HEK293 (cell line): ENCODE results near the gene RILPL2.
A peak's percentile ranks its signal among the peaks of the same experiment; 100 is the strongest.

ENCODE experiments used
- HOXA7 ChIP-seq: sonication (generic); formaldehyde crosslinking; IDR thresholded peaks from 2 replicates; pipeline ENCODE4 v1.8.1; 2022; ENCODE audit warnings: missing genetic modification reagents, borderline replicate concordance
- HOXD13 ChIP-seq: sonication (generic); formaldehyde crosslinking; IDR thresholded peaks from 2 replicates; pipeline ENCODE4 v1.8.0; 2022; ENCODE audit warnings: missing genetic modification reagents, borderline replicate concordance
- OSR2 ChIP-seq: fragments of 450-650 bp; formaldehyde crosslinking; IDR thresholded peaks from 2 replicates; pipeline ENCODE4 v1.5.1; 2016; ENCODE audit warnings: missing biosample characterization, missing genetic modification characterization
- OVOL3 ChIP-seq: fragments of 450-650 bp; formaldehyde crosslinking; IDR thresholded peaks from 2 replicates; pipeline ENCODE4 v1.5.1; 2016; ENCODE audit warnings: missing biosample characterization, missing genetic modification characterization
- RBAK ChIP-seq: fragments of 450-650 bp; formaldehyde crosslinking; IDR thresholded peaks from 2 replicates; pipeline ENCODE4 v1.5.1; 2016; ENCODE audit warnings: missing biosample characterization, missing genetic modification characterization
- ZNF114 ChIP-seq: fragments of 450-650 bp; formaldehyde crosslinking; IDR thresholded peaks from 2 replicates; pipeline ENCODE4 v1.5.0; 2017; ENCODE audit warnings: missing biosample characterization, missing genetic modification characterization
- ZNF133 ChIP-seq: fragments of 450-650 bp; formaldehyde crosslinking; IDR thresholded peaks from 2 replicates; pipeline ENCODE4 v1.5.1; 2016; ENCODE audit warnings: missing biosample characterization, missing genetic modification characterization
- ZNF146 ChIP-seq: fragments of 450-650 bp; formaldehyde crosslinking; IDR thresholded peaks from 2 replicates; pipeline ENCODE4 v1.5.1; 2016; ENCODE audit warnings: missing biosample characterization, missing genetic modification characterization
- ZNF214 ChIP-seq: fragments of 450-650 bp; formaldehyde crosslinking; IDR thresholded peaks from 2 replicates; pipeline ENCODE4 v1.5.1; 2017; ENCODE audit warnings: missing biosample characterization, mild to moderate bottlenecking, missing genetic modification characterization, borderline replicate concordance
- ZNF266 ChIP-seq: fragments of 450-650 bp; formaldehyde crosslinking; IDR thresholded peaks from 2 replicates; pipeline ENCODE4 v1.5.1; 2016; ENCODE audit warnings: missing biosample characterization, missing genetic modification characterization, low read depth
- ZNF366 ChIP-seq: fragments of 450-650 bp; formaldehyde crosslinking; conservative IDR thresholded peaks from 2 replicates; pipeline ENCODE4 v1.5.1; 2016; ENCODE audit warnings: missing biosample characterization, missing genetic modification characterization
- ZNF394 ChIP-seq: fragments of 450-650 bp; formaldehyde crosslinking; IDR thresholded peaks from 2 replicates; pipeline ENCODE4 v1.5.1; 2016; ENCODE audit warnings: missing biosample characterization, missing genetic modification characterization, mild to moderate bottlenecking, moderate library complexity, borderline replicate concordance
- ZNF416 ChIP-seq: fragments of 450-650 bp; formaldehyde crosslinking; IDR thresholded peaks from 2 replicates; pipeline ENCODE4 v1.5.1; 2016; ENCODE audit warnings: missing biosample characterization, missing genetic modification characterization
- ZNF501 ChIP-seq: fragments of 450-650 bp; formaldehyde crosslinking; IDR thresholded peaks from 2 replicates; pipeline ENCODE4 v1.5.1; 2016; ENCODE audit warnings: missing biosample characterization, missing genetic modification characterization
- ZNF548 ChIP-seq: fragments of 450-650 bp; formaldehyde crosslinking; IDR thresholded peaks from 2 replicates; pipeline ENCODE4 v1.5.1; 2016; ENCODE audit warnings: missing biosample characterization, missing genetic modification characterization
- ZNF549 ChIP-seq: fragments of 450-650 bp; IDR thresholded peaks from 2 replicates; pipeline ENCODE4 v1.5.1; 2018; ENCODE audit warnings: missing biosample characterization, missing genetic modification characterization, mild to moderate bottlenecking, inconsistent platforms, moderate library complexity
- ZNF600 ChIP-seq: fragments of 450-650 bp; formaldehyde crosslinking; IDR thresholded peaks from 2 replicates; pipeline ENCODE4 v1.5.1; 2016; ENCODE audit warnings: missing biosample characterization, missing genetic modification characterization
- ZNF623 ChIP-seq: fragments of 450-650 bp; formaldehyde crosslinking; IDR thresholded peaks from 2 replicates; pipeline ENCODE4 v1.5.1; 2016; ENCODE audit warnings: missing biosample characterization, missing genetic modification characterization
- ZSCAN16 ChIP-seq: fragments of 450-650 bp; formaldehyde crosslinking; IDR thresholded peaks from 2 replicates; pipeline ENCODE4 v1.5.1; 2016; ENCODE audit warnings: missing biosample characterization, missing genetic modification characterization
- TF ChIP-seq, protein P1 (sequence below): fragments of 450-650 bp; formaldehyde crosslinking; IDR thresholded peaks from 2 replicates; pipeline ENCODE4 v1.5.1; 2016; ENCODE audit warnings: missing biosample characterization, missing genetic modification characterization, low read depth
- TF ChIP-seq, protein P2 (sequence below): fragments of 450-650 bp; formaldehyde crosslinking; IDR thresholded peaks from 2 replicates; pipeline ENCODE4 v1.5.1; 2016; ENCODE audit warnings: missing biosample characterization, missing genetic modification characterization, borderline replicate concordance
- TF ChIP-seq, protein P3 (sequence below): fragments of 450-650 bp; IDR thresholded peaks from 2 replicates; pipeline ENCODE4 v1.5.1; 2018; ENCODE audit warnings: missing biosample characterization, mild to moderate bottlenecking, missing genetic modification characterization
- TF ChIP-seq, protein P4 (sequence below): fragments of 450-650 bp; formaldehyde crosslinking; IDR thresholded peaks from 2 replicates; pipeline ENCODE4 v1.5.1; 2016; ENCODE audit warnings: missing biosample characterization, missing genetic modification characterization
- TF ChIP-seq, protein P5 (sequence below): fragments of 450-650 bp; formaldehyde crosslinking; IDR thresholded peaks from 2 replicates; pipeline ENCODE4 v1.5.1; 2016; ENCODE audit warnings: missing biosample characterization, missing genetic modification characterization
- TF ChIP-seq, protein P6 (sequence below): fragments of 450-650 bp; IDR thresholded peaks from 2 replicates; pipeline ENCODE4 v1.5.1; 2018; ENCODE audit warnings: missing biosample characterization, missing genetic modification characterization

Gene RILPL2

DNA sequence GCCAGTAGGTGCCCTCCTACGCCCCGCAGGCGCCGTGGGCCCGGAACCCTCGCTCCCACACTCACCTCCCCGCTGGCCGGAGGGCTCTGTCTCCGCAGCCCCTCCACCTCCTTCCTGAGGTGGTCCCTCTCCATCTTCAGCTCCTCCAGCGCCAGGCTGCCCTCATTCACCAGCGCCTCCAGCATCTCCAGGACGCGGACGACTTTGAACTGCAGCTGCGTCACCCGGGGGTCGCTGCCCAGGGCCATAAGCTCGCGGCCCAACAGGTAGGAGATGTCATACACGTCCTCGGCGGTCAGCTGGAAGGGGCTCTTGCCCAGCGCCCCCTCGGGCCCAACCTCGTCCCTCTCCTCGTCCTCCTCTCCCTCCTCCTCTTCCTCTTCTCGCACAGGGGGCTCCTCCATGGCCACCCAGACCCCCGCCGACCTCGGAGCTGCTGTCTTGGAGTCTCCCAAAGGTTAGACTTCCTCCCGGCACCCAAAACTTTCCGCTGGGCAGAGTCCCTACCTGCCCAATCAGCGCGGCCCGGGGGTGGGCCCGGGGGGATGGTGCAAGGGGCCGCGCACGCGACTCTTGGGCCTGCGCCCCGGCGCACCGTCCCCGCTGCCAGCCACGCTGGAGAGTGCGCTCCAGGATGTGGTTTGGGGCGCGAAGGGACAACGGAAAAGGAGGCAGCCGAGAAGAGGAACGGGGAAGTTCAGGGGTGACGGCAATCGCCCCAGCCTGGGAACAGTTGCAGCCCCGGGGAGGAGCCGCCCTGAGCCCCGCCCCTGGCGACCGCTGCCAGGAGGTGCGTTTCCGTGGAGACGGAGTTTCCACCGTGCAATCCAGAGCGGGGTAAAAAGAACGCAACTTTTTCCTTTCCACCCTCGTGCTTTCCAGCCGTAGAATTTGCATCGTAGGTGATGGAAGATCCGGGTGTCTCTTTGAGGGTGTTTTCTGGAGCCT, at the start of gene RILPL2 (continued):
- TF ChIP-seq ZNF501 (tag by site-specific recombination) = 0 out of 2 replicates have a peak, but pooled peaks have one; percentile 51
- no peak for TF ChIP-seq OVOL3 (tag by site-specific recombination)
- TF ChIP-seq ZNF146 (tag by site-specific recombination) = 0 out of 2 replicates have a peak, but pooled peaks have one; percentile 17
- TF ChIP-seq HOXD13 = no peak
- TF ChIP-seq ZNF266 = no peak
- TF ChIP-seq ZNF214 = no peak
- TF ChIP-seq ZSCAN16 (tag by site-specific recombination) = no peak
- TF ChIP-seq, protein P1, sequence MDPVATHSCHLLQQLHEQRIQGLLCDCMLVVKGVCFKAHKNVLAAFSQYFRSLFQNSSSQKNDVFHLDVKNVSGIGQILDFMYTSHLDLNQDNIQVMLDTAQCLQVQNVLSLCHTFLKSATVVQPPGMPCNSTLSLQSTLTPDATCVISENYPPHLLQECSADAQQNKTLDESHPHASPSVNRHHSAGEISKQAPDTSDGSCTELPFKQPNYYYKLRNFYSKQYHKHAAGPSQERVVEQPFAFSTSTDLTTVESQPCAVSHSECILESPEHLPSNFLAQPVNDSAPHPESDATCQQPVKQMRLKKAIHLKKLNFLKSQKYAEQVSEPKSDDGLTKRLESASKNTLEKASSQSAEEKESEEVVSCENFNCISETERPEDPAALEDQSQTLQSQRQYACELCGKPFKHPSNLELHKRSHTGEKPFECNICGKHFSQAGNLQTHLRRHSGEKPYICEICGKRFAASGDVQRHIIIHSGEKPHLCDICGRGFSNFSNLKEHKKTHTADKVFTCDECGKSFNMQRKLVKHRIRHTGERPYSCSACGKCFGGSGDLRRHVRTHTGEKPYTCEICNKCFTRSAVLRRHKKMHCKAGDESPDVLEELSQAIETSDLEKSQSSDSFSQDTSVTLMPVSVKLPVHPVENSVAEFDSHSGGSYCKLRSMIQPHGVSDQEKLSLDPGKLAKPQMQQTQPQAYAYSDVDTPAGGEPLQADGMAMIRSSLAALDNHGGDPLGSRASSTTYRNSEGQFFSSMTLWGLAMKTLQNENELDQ (tag by site-specific recombination) = no peak
- TF ChIP-seq ZNF416 (tag by site-specific recombination) = no peak
- TF ChIP-seq, protein P2, sequence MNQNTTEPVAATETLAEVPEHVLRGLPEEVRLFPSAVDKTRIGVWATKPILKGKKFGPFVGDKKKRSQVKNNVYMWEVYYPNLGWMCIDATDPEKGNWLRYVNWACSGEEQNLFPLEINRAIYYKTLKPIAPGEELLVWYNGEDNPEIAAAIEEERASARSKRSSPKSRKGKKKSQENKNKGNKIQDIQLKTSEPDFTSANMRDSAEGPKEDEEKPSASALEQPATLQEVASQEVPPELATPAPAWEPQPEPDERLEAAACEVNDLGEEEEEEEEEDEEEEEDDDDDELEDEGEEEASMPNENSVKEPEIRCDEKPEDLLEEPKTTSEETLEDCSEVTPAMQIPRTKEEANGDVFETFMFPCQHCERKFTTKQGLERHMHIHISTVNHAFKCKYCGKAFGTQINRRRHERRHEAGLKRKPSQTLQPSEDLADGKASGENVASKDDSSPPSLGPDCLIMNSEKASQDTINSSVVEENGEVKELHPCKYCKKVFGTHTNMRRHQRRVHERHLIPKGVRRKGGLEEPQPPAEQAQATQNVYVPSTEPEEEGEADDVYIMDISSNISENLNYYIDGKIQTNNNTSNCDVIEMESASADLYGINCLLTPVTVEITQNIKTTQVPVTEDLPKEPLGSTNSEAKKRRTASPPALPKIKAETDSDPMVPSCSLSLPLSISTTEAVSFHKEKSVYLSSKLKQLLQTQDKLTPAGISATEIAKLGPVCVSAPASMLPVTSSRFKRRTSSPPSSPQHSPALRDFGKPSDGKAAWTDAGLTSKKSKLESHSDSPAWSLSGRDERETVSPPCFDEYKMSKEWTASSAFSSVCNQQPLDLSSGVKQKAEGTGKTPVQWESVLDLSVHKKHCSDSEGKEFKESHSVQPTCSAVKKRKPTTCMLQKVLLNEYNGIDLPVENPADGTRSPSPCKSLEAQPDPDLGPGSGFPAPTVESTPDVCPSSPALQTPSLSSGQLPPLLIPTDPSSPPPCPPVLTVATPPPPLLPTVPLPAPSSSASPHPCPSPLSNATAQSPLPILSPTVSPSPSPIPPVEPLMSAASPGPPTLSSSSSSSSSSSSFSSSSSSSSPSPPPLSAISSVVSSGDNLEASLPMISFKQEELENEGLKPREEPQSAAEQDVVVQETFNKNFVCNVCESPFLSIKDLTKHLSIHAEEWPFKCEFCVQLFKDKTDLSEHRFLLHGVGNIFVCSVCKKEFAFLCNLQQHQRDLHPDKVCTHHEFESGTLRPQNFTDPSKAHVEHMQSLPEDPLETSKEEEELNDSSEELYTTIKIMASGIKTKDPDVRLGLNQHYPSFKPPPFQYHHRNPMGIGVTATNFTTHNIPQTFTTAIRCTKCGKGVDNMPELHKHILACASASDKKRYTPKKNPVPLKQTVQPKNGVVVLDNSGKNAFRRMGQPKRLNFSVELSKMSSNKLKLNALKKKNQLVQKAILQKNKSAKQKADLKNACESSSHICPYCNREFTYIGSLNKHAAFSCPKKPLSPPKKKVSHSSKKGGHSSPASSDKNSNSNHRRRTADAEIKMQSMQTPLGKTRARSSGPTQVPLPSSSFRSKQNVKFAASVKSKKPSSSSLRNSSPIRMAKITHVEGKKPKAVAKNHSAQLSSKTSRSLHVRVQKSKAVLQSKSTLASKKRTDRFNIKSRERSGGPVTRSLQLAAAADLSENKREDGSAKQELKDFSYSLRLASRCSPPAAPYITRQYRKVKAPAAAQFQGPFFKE (tag by site-specific recombination) = no peak
- peak; percentile 52; the same call in 1 of the 2 replicates for TF ChIP-seq ZNF366 (tag by site-specific recombination)
- TF ChIP-seq OSR2 = no peak
- TF ChIP-seq, protein P3, sequence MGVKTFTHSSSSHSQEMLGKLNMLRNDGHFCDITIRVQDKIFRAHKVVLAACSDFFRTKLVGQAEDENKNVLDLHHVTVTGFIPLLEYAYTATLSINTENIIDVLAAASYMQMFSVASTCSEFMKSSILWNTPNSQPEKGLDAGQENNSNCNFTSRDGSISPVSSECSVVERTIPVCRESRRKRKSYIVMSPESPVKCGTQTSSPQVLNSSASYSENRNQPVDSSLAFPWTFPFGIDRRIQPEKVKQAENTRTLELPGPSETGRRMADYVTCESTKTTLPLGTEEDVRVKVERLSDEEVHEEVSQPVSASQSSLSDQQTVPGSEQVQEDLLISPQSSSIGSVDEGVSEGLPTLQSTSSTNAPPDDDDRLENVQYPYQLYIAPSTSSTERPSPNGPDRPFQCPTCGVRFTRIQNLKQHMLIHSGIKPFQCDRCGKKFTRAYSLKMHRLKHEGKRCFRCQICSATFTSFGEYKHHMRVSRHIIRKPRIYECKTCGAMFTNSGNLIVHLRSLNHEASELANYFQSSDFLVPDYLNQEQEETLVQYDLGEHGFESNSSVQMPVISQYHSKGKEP (tag by site-specific recombination) = 0 out of 2 replicates have a peak, but pooled peaks have one; percentile 22
- TF ChIP-seq, protein P4, sequence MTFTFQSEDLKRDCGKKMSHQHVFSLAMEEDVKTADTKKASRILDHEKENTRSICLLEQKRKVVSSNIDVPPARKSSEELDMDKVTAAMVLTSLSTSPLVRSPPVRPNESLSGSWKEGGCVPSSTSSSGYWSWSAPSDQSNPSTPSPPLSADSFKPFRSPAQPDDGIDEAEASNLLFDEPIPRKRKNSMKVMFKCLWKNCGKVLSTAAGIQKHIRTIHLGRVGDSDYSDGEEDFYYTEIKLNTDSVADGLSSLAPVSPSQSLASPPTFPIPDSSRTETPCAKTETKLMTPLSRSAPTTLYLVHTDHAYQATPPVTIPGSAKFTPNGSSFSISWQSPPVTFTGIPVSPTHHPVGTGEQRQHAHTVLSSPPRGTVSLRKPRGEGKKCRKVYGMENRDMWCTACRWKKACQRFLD (tag by site-specific recombination) = no peak
- TF ChIP-seq, protein P5, sequence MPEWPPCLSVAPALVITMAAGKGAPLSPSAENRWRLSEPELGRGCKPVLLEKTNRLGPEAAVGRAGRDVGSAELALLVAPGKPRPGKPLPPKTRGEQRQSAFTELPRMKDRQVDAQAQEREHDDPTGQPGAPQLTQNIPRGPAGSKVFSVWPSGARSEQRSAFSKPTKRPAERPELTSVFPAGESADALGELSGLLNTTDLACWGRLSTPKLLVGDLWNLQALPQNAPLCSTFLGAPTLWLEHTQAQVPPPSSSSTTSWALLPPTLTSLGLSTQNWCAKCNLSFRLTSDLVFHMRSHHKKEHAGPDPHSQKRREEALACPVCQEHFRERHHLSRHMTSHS (tag by site-specific recombination) = no peak
- TF ChIP-seq ZNF114 (tag by site-specific recombination) = no peak
- no peak for TF ChIP-seq ZNF549 (tag by site-specific recombination)
- no peak for TF ChIP-seq RBAK (tag by site-specific recombination)
- no peak for TF ChIP-seq ZNF133 (tag by site-specific recombination)
- TF ChIP-seq, protein P6, sequence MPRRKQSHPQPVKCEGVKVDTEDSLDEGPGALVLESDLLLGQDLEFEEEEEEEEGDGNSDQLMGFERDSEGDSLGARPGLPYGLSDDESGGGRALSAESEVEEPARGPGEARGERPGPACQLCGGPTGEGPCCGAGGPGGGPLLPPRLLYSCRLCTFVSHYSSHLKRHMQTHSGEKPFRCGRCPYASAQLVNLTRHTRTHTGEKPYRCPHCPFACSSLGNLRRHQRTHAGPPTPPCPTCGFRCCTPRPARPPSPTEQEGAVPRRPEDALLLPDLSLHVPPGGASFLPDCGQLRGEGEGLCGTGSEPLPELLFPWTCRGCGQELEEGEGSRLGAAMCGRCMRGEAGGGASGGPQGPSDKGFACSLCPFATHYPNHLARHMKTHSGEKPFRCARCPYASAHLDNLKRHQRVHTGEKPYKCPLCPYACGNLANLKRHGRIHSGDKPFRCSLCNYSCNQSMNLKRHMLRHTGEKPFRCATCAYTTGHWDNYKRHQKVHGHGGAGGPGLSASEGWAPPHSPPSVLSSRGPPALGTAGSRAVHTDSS (tag by site-specific recombination) = peak; percentile 73
- TF ChIP-seq ZNF394 = peak; percentile 29; the same call in 1 of the 2 replicates
- TF ChIP-seq ZNF623 (tag by site-specific recombination) = no peak
- no peak for TF ChIP-seq HOXA7 (CRISPR knock-in tag)
- peak; percentile 71 for TF ChIP-seq ZNF600 (tag by site-specific recombination)
- no peak for TF ChIP-seq ZNF548 (tag by site-specific recombination)
